HepG2 (cell line): ENCODE measurements around the gene CAMK2D. TPM values are rescaled to one million over a fixed set of nuclear protein-coding genes. Genes with fewer than 3 reads are reported as not detected.

ENCODE experiments used
- ATAC-seq: fragments of 200-7000 bp; cut with Tn5 transposase; 3 replicates; pipeline ENCODE4 v1.9.1; 2020; ENCODE audit warnings: mild to moderate bottlenecking, moderate library complexity
- BruUV-seq: library from RNA; stranded (reverse); fragments of 400-500 nt; replicated peaks from 2 replicates; lab custom pipeline; 2021; lab: Mats Ljungman, UMichigan
- CTCF ChIA-PET: fragments of 300-600 bp; formaldehyde crosslinking; extraction: SDS; loops from one replicate; lab custom pipeline; 2021; ENCODE audit warnings: low total read pairs, inconsistent platforms, low intra/inter-chr PET ratio; lab: Yijun Ruan, JAX
- POLR2A ChIA-PET: fragments of 350-600 bp; sonication (Branson Sonifier 250); formaldehyde crosslinking; loops from one replicate; lab custom pipeline; 2020; ENCODE audit warnings: antibody characterized with exemption, inconsistent platforms; lab: Yijun Ruan, JAX
- DNase-seq: peaks from one replicate; pipeline ENCODE4 v3.0.0-alpha.2; 2015; ENCODE audit warnings: low spot score
- FAIRE-seq: peaks from 3 replicates; lab custom pipeline; 2011; peaks lifted over from hg19 to GRCh38; lab: Jason Lieb, UNC
- H2AFZ ChIP-seq: one replicate; pipeline ENCODE4 v1.6.1; 2011; ENCODE audit warnings: low read length, inconsistent platforms
- H3K27ac ChIP-seq: fragments of 300-600 bp; 3 replicates; pipeline ENCODE4 v1.8.0; 2011; ENCODE audit warnings: mixed run types, mild to moderate bottlenecking, mixed read lengths, low read length, inconsistent platforms; ENCODE audit not compliant: insufficient read depth; ENCODE audit errors: extremely low read length
- H3K27me3 ChIP-seq, 2 experiments: fragments of 200-600 bp in 1 of 2; 2 replicates in 1 of 2; 3 replicates in 1 of 2; pipeline versions ENCODE4 v1.6.0 to v1.8.0; 2011; ENCODE audit warnings: low read length in 2 of 2, mild to moderate bottlenecking in 2 of 2, moderate library complexity in 2 of 2, inconsistent platforms in 1 of 2; ENCODE audit not compliant: insufficient read depth in 2 of 2, control insufficient read depth in 1 of 2
- H3K36me3 ChIP-seq, 2 experiments: fragments of 200-600 bp in 1 of 2; replicated peaks in 1 of 2; 2 replicates in 1 of 2; 3 replicates in 1 of 2; pipeline versions ENCODE4 v1.5.1 to v1.8.0; 2011; ENCODE audit warnings: low read length in 2 of 2, inconsistent platforms in 1 of 2; ENCODE audit not compliant: insufficient read depth in 2 of 2, control insufficient read depth in 1 of 2
- H3K4me1 ChIP-seq: 2 replicates; pipeline ENCODE4 v1.5.1; 2012; ENCODE audit warnings: low read length, inconsistent platforms; ENCODE audit not compliant: insufficient read depth
- H3K4me2 ChIP-seq: 2 replicates; pipeline ENCODE4 v1.6.0; 2011; ENCODE audit warnings: low read depth, low read length, inconsistent platforms
- H3K4me3 ChIP-seq, 3 experiments: fragments of 200-600 bp in 1 of 3; sonication (generic), shearing (Covaris generic) in 1 of 3; replicated peaks in 1 of 3; 2 replicates each; pipeline ENCODE4 v1.5.1; 2011 to 2016; ENCODE audit warnings: low read length in 3 of 3, inconsistent platforms in 2 of 3, low read depth in 2 of 3, mild to moderate bottlenecking in 2 of 3, control low read depth in 1 of 3, mixed read lengths in 1 of 3; ENCODE audit not compliant: insufficient read depth in 1 of 3
- H3K79me2 ChIP-seq: one replicate; pipeline ENCODE4 v1.6.1; 2011; ENCODE audit warnings: low read length, inconsistent platforms; ENCODE audit not compliant: insufficient read depth
- H3K9ac ChIP-seq: 2 replicates; pipeline ENCODE4 v1.6.0; 2011; ENCODE audit warnings: mild to moderate bottlenecking, low read depth, low read length, inconsistent platforms; ENCODE audit not compliant: insufficient read depth
- H3K9me3 ChIP-seq: 2 replicates; pipeline ENCODE4 v1.5.1; 2012; ENCODE audit warnings: mild to moderate bottlenecking, low read length
- H4K20me1 ChIP-seq: 2 replicates; pipeline ENCODE4 v1.6.0; 2011; ENCODE audit warnings: inconsistent platforms, mild to moderate bottlenecking, low read length, moderate library complexity; ENCODE audit not compliant: insufficient read depth
- ARNT2 ChIP-seq: sonication (generic); formaldehyde crosslinking; IDR thresholded peaks from 2 replicates; pipeline ENCODE4 v1.8.0; 2022; ENCODE audit warnings: mild to moderate bottlenecking, low read depth, missing genetic modification reagents, moderate library complexity
- EHMT2 ChIP-seq: fragments of 200-600 bp; sonication (generic); IDR thresholded peaks from 2 replicates; pipeline ENCODE4 v1.7.0; 2017; ENCODE audit warnings: antibody characterized with exemption, low read depth, low read length, borderline replicate concordance
- JUN ChIP-seq: sonication (generic); formaldehyde crosslinking; IDR thresholded peaks from 2 replicates; pipeline ENCODE4 v1.4.0; 2020; ENCODE audit warnings: mild to moderate bottlenecking, missing genetic modification reagents
- LBX2 ChIP-seq: sonication (generic); formaldehyde crosslinking; IDR thresholded peaks from 2 replicates; pipeline ENCODE4 v1.5.0; 2020; ENCODE audit warnings: missing genetic modification reagents, mild to moderate bottlenecking, borderline replicate concordance
- NFAT5 ChIP-seq: sonication (generic); formaldehyde crosslinking; IDR thresholded peaks from 2 replicates; pipeline ENCODE4 v1.4.0; 2020; ENCODE audit warnings: missing genetic modification reagents
- NR1H2 ChIP-seq: sonication (generic); formaldehyde crosslinking; IDR thresholded peaks from 2 replicates; pipeline ENCODE4 v1.8.1; 2022; ENCODE audit warnings: low read depth, missing genetic modification reagents, borderline replicate concordance
- PRMT3 ChIP-seq: sonication (generic); formaldehyde crosslinking; IDR thresholded peaks from 2 replicates; pipeline ENCODE4 v1.8.1; 2022; ENCODE audit warnings: low read depth, mild to moderate bottlenecking, moderate library complexity, missing genetic modification reagents, borderline replicate concordance
- U2AF1 ChIP-seq: fragments of 200-400 bp; formaldehyde crosslinking; optimal IDR thresholded peaks from 2 replicates; pipeline ENCODE3; 2017; ENCODE audit warnings: mild to moderate bottlenecking, low read depth, low read length
- ZNF180 ChIP-seq: sonication (generic); formaldehyde crosslinking; IDR thresholded peaks from 2 replicates; pipeline ENCODE4 v1.4.0; 2020; ENCODE audit warnings: low read depth, missing genetic modification reagents, borderline replicate concordance
- ZNF552 ChIP-seq: sonication (generic); formaldehyde crosslinking; IDR thresholded peaks from 2 replicates; pipeline ENCODE4 v1.9.0; 2022; ENCODE audit warnings: missing genetic modification reagents, mild to moderate bottlenecking, borderline replicate concordance
- ZNF687 ChIP-seq: sonication (generic); formaldehyde crosslinking; IDR thresholded peaks from 2 replicates; pipeline ENCODE4 v1.5.1; 2020; ENCODE audit warnings: mild to moderate bottlenecking, missing genetic modification reagents, moderate library complexity
- WGBS: methylation state at CpG from one replicate; pipeline ENCODE4 v1.1.6; 2017; ENCODE audit warnings: low lambda C conversion rate; 5-methylcytosine and 5-hydroxymethylcytosine counted together
- in situ Hi-C: cut with HindIII; loops from 2 replicates; pipeline ENCODE4 v1.10.0; 2017; ENCODE audit warnings: low pct_unique_long_range_greater_than_20kb; ENCODE audit not compliant: extremely low pct_ligation_motif_present
- intact Hi-C: fragments of 100-400 bp; cut with micrococcal nuclease; formaldehyde crosslinking; loops from one replicate; pipeline ENCODE4 v1.10.0; 2022; ENCODE audit not compliant: unreplicated experiment
- polyA plus RNA-seq, 8 experiments: library from polyadenylated mRNA; depleted of rRNA in 3 of 8; stranded (reverse) in 7 of 8; unstranded in 1 of 8; fragments of >200 nt; fragmentation: Illumina TruSeq in 4 of 8; extraction: Trizol in 4 of 8; gene quantifications; 2 replicates each; pipeline versions ENCODE4 v1.2.1 to v1.2.3, GENCODE V29; 2011 to 2016; ENCODE audit warnings: low read depth in 4 of 8, missing spikeins in 1 of 8, mixed read lengths in 1 of 8; ENCODE audit not compliant: insufficient read depth in 1 of 8
- total RNA-seq, 5 experiments: library from RNA; depleted of rRNA; stranded (reverse); fragments of >200 nt; fragmentation: Illumina TruSeq; extraction: Trizol; gene quantifications; 2 replicates each; pipeline ENCODE4 v1.2.3, GENCODE V29; 2016; ENCODE audit warnings: low read depth in 1 of 5

CAMK2D gene
- total and polyA plus RNA-seq, 2 of the 13 experiments (the other 11 are each of a cell fraction or from before 2014, with no cell fraction given), result 18.0 to 65.4 TPM

- Histone ChIP-seq H3K4me2 (no peak overlapping the region), H3K36me3 (peaks cover 0 to 5% of the 10 kb centered on the region in 2 experiments; a peak in 2 of 5 replicates), H3K4me3 (no peak overlapping the region), H3K4me1 (peaks cover 16% of the 10 kb centered on the region), H3K9me3 (no peaks in the 10 kb centered on the region), H2AFZ (no peak overlapping the region), H3K27ac (no peak overlapping the region), H3K79me2 (peaks cover 13% of the 10 kb centered on the region)
- in situ Hi-C loops, result no loop called here
- WGBS, result 97% methylated on average over 4 of the region's 4 CpGs
- no peak for FAIRE-seq
- no TSS peak for BruUV-seq
- POLR2A ChIA-PET, result no interaction called here
- intact Hi-C loops, result no loop called here
- TF ChIP-seq NFAT5 (no peak), EHMT2 (no peak), ZNF687 (CRISPR knock-in tag) (no peak), ZNF180 (CRISPR knock-in tag) (no peak), PRMT3 (CRISPR knock-in tag) (no peak), ARNT2 (CRISPR knock-in tag) (no peak), U2AF1 (no peak), ZNF552 (CRISPR knock-in tag) (no peak), NR1H2 (CRISPR knock-in tag) (no peak), LBX2 (CRISPR knock-in tag) (no peak), JUN (CRISPR knock-in tag) (no peak)
- TF ChIP-seq, all 625 proteins: peak for 0
- DNase-seq (no peak), ATAC-seq (no peak)
- Histone ChIP-seq H3K9ac (no peak overlapping the region), H4K20me1 (no peaks in the 10 kb centered on the region), H3K27me3 (no peaks in the 10 kb centered on the region)
- CTCF ChIA-PET, result no interaction called here
Measured at GRCh38 chr4:113744667-113745240, 16.8 kb downstream of the CAMK2D start.
